ENCODE results near the gene SGTB.

Gene SGTB

GRCh38 chr5:65728218-65728617 lies 6.3 kb upstream of the SGTB start:
- peak overlapping the region in 3 of 11 experiments; percentile 44 to 51 (median 49); a peak in 3 of 22 replicates for H3K27ac ChIP-seq
- peak overlapping the region in 1 of 10 experiments; percentile 98; a peak in 1 of 20 replicates for H3K4me3 ChIP-seq
- peaks cover 0 to 12% (median 0%) of the 10 kb centered on the region in 11 experiments; a peak in 3 of 22 replicates for H3K9me3 ChIP-seq (replicated peaks in 1 of 11)
- H3K4me2 ChIP-seq, result peak overlapping the region in 3 of 11 experiments; percentile 76 to 87 (median 79); a peak in 4 of 22 replicates
- H4K20me1 ChIP-seq, result peaks cover 0 to 67% (median 32%) of the 10 kb centered on the region in 11 experiments; a peak in 13 of 22 replicates
- H3K36me3 ChIP-seq, result peaks cover 0 to 30% (median 18%) of the 10 kb centered on the region in 11 experiments; a peak in 14 of 22 replicates
- H3K4me1 ChIP-seq, result peaks cover 17 to 87% (median 32%) of the 10 kb centered on the region in 10 experiments; a peak in 19 of 20 replicates
- peak overlapping the region in 1 of 11 experiments; percentile 54; a peak in 1 of 22 replicates for H3K9ac ChIP-seq
- TF ChIP-seq Cebpa-rat (IDR thresholded peaks at IDR 0.05), result no peak
- no peaks in the 10 kb centered on the region for H3K27me3 ChIP-seq

- TF ChIP-seq Cebpa-rat (IDR thresholded peaks at IDR 0.05), result no peak
- peaks cover 21 to 81% (median 34%) of the 10 kb centered on the region in 10 experiments; a peak in 19 of 20 replicates for H3K4me1 ChIP-seq
- H3K9ac ChIP-seq, result peak overlapping the region in 3 of 11 experiments; percentile 37 to 65 (median 54); a peak in 5 of 22 replicates
- H4K20me1 ChIP-seq, result peaks cover 0 to 67% (median 32%) of the 10 kb centered on the region in 11 experiments; a peak in 13 of 22 replicates
- H3K36me3 ChIP-seq, result peaks cover 0 to 30% (median 18%) of the 10 kb centered on the region in 11 experiments; a peak in 14 of 22 replicates
- H3K4me2 ChIP-seq, result peak overlapping the region; percentile 7 to 87 (median 34); a peak in 14 of 22 replicates
- H3K27me3 ChIP-seq, result no peaks in the 10 kb centered on the region
- peaks cover 0 to 12% (median 0%) of the 10 kb centered on the region in 11 experiments; a peak in 3 of 22 replicates for H3K9me3 ChIP-seq (replicated peaks in 1 of 11)
- H3K27ac ChIP-seq, result peak overlapping the region in 3 of 11 experiments; percentile 44 to 51 (median 49); a peak in 6 of 22 replicates
- peak overlapping the region in 2 of 10 experiments; percentile 32 to 98; a peak in 4 of 20 replicates for H3K4me3 ChIP-seq
Measured at GRCh38 chr5:65727491-65728156, 5.7 kb upstream of the SGTB start.

GRCh38 chr5:65722575-65723403 lies 880 bp upstream of the SGTB start:
- H3K36me3 ChIP-seq, result peaks cover 16 to 44% (median 27%) of the 10 kb centered on the region in 11 experiments
- H3K27ac ChIP-seq, result peak overlapping the region; percentile 75 to 97 (median 91)
- H3K9me3 ChIP-seq (replicated peaks in 1 of 11), result peaks cover 0 to 12% (median 0%) of the 10 kb centered on the region in 11 experiments; a peak in 3 of 22 replicates
- H3K4me3 ChIP-seq, result peak overlapping the region; percentile 83 to 99 (median 98)
- no peaks in the 10 kb centered on the region for H3K27me3 ChIP-seq
- H3K4me1 ChIP-seq, result peaks cover 34 to 62% (median 49%) of the 10 kb centered on the region in 10 experiments
- no peak for TF ChIP-seq Cebpa-rat (IDR thresholded peaks at IDR 0.05)
- peak overlapping the region; percentile 88 to 97 (median 93) for H3K9ac ChIP-seq
- peaks cover 2 to 36% (median 16%) of the 10 kb centered on the region in 11 experiments; a peak in 17 of 22 replicates for H4K20me1 ChIP-seq
- H3K4me2 ChIP-seq, result peak overlapping the region; percentile 76 to 99 (median 91)

DNA sequence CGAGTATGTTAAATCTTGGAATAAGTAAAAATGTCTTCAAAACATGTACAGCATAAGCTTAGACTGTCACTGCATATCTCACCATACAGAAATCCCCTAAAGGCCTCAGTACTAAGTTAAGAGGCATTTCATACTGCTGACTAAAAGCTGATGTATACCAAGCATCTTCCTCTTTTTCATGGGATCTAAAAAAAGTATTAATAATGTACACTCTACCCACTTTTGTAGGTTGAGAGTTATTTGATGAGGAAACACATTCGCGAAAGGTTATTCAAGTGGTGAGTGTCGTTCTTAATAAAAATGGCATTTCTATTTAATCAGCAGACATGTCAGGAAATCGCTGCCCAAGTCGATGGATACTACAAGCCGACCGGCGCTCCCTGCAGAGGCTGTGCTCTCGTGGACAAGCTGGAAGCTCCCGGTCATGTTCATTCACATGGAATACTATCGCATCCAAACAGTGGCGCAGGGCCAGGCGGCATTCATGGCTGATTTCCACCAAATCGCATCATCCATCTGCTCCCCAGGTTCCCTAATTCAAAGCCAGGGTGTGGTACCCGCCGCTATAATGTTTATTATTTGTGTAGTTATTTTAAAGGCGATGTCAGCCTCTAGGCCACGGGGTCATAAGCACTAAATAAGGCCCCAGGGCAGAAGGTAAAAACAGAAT lies 724 bp downstream of the SGTB start:
- Histone ChIP-seq H3K27ac (peak overlapping the region; percentile 73 to 97 (median 91); a peak in 21 of 22 replicates), H3K4me2 (peak overlapping the region; percentile 77 to 99 (median 96)), H3K36me3 (peaks cover 30 to 57% (median 43%) of the 10 kb centered on the region in 11 experiments), H3K9me3 (replicated peaks in 1 of 11) (peaks cover 0 to 12% (median 6%) of the 10 kb centered on the region in 11 experiments; a peak in 9 of 22 replicates), H4K20me1 (peaks cover 0 to 52% (median 0%) of the 10 kb centered on the region in 11 experiments; a peak in 9 of 22 replicates), H3K9ac (peak overlapping the region; percentile 88 to 97 (median 93)), H3K27me3 (no peaks in the 10 kb centered on the region), H3K4me3 (peak overlapping the region; percentile 83 to 99 (median 98)), H3K4me1 (peaks cover 23 to 61% (median 39%) of the 10 kb centered on the region in 10 experiments)
- TF ChIP-seq Cebpa-rat (IDR thresholded peaks at IDR 0.05), result no peak

DNA sequence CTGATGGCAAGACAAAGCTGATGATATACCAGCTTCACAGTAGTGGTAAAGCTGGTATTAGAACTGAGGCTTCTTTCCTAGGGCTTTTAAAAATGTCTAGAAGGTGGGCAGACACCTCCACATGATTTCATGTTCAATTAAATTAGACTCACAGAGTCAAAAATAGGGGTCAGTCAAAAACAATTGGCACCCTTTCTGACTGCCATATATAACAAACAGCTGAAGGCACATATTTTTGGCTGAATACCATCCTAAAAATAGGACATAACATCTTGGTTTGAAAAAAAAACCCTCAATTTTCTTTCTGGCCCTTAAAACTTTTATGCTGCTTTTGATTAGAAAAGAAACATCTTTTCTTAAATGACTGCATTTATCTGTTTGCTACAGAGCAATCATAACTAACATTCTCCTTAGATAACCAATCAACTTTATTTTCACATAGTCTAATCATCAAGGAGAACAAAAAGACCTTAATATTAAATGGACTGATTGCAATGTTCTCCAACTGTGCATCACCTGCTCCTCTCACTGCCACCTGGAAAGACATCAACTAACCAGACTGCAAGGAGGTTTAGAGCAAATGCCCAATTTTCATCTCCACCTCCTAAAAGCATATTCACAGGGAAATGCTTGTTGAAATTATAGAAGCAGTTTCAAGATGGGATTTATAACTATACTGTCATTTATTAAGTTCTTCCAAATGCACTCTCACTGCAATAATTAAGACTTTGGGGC lies 3.2 kb downstream of the SGTB start:
- Histone ChIP-seq H3K27ac (no peak overlapping the region), H4K20me1 (peaks cover 0 to 77% (median 0%) of the 10 kb centered on the region in 11 experiments; a peak in 8 of 22 replicates), H3K4me1 (peaks cover 11 to 67% (median 31%) of the 10 kb centered on the region in 10 experiments), H3K9me3 (replicated peaks in 1 of 11) (peaks cover 0 to 17% (median 9%) of the 10 kb centered on the region in 11 experiments; a peak in 11 of 22 replicates), H3K9ac (peak overlapping the region in 2 of 11 experiments; percentile 90 to 93; a peak in 4 of 22 replicates), H3K27me3 (no peaks in the 10 kb centered on the region), H3K36me3 (peaks cover 43 to 71% (median 53%) of the 10 kb centered on the region in 11 experiments), H3K4me3 (peak overlapping the region in 3 of 10 experiments; percentile 89 to 98 (median 96); a peak in 6 of 20 replicates), H3K4me2 (peak overlapping the region in 5 of 11 experiments; percentile 7 to 97 (median 77); a peak in 7 of 22 replicates)
- TF ChIP-seq Cebpa-rat (IDR thresholded peaks at IDR 0.05), result no peak

- Histone ChIP-seq H3K27me3 (no peaks in the 10 kb centered on the region), H4K20me1 (peaks cover 0 to 100% (median 0%) of the 10 kb centered on the region in 11 experiments; a peak in 6 of 22 replicates), H3K36me3 (peaks cover 39 to 100% (median 63%) of the 10 kb centered on the region in 11 experiments), H3K9ac (no peak overlapping the region), H3K4me3 (no peak overlapping the region), H3K9me3 (replicated peaks in 1 of 11) (no peaks in the 10 kb centered on the region), H3K4me1 (peaks cover 0 to 36% (median 0%) of the 10 kb centered on the region in 10 experiments; a peak in 4 of 20 replicates), H3K27ac (no peak overlapping the region), H3K4me2 (no peak overlapping the region)
- TF ChIP-seq Cebpa-rat (IDR thresholded peaks at IDR 0.05), result no peak
Measured at GRCh38 chr5:65708145-65708544, 13.8 kb downstream of the SGTB start.

DNA sequence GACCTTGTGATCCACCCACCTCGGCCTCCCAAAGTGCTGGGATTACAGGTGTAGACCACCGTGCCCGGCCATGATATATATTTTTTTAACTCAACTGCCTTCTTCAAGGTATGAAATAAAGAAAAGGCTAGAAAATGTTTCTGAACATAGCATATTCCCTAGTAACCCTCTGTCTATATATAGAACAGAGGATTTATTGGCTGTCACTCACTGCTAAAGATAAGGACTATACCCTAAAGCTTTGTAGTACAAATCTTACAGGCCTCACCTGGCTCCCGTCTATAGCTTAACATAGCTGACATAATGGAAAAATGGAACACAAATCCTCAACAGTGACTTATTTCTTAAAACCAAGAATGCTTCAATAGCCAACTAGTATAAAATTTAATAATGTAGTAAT lies 14.2 kb downstream of the SGTB start:
- H3K4me2 ChIP-seq, result no peak overlapping the region
- peaks cover 0 to 100% (median 0%) of the 10 kb centered on the region in 11 experiments; a peak in 6 of 22 replicates for H4K20me1 ChIP-seq
- H3K9me3 ChIP-seq (replicated peaks in 1 of 11), result no peaks in the 10 kb centered on the region
- H3K4me1 ChIP-seq, result peaks cover 0 to 31% (median 0%) of the 10 kb centered on the region in 10 experiments; a peak in 4 of 20 replicates
- H3K27me3 ChIP-seq, result no peaks in the 10 kb centered on the region
- H3K4me3 ChIP-seq, result no peak overlapping the region
- H3K36me3 ChIP-seq, result peaks cover 41 to 100% (median 61%) of the 10 kb centered on the region in 11 experiments
- H3K9ac ChIP-seq, result no peak overlapping the region
- H3K27ac ChIP-seq, result no peak overlapping the region
- TF ChIP-seq Cebpa-rat (IDR thresholded peaks at IDR 0.05), result no peak

Measured in BLaER1 treated with 17β-estradiol and CSF1 and Interleukin-3, amounts not matched to agents 10 nM and 100 nM (cell line).